Measurements from ENCODE around the gene UQCC3.
"Not testable (repeated sequence)": the region's sequence is repeated elsewhere in the genome, so short reads cannot be mapped to it uniquely, and the experiment has no call there.

The UQCC3 gene, protein sequence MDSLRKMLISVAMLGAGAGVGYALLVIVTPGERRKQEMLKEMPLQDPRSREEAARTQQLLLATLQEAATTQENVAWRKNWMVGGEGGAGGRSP

GRCh38 chr11:62671608-62672389 lies at the start of gene UQCC3, which contains the start of gene LBHD1:
Gene UQCC3 (plus strand): TSS chr11:62671673. CDS start chr11:62671746, 73 bp downstream.
Gene LBHD1 (minus strand): TSS chr11:62672267. CDS start chr11:62670031, 2,236 bp downstream.
- peak; percentile 85 for DNase-seq

GRCh38 chr11:62622476-62623089 lies 48.9 kb upstream of the UQCC3 start:
- no peak for DNase-seq

DNA sequence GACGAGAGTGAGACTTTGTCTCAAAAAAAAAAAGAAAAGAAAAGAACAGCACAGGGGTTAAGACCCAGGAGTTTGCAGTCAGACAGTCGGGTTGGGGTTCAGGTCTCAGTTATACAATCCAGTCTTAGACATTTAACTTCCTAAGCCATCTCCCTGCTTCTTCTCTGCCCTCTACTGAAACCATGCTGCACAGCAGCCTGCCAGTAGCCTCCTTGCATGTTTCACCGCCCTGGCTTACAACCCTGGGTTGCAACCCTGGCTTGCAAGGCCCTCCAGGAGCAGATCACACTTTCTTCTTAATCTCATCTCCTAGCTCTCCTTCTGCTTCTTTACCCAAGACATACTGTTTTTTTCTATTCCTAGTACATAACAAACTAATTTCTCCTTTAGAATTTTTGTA lies 43.8 kb upstream of the UQCC3 start:
- no peak for DNase-seq

GRCh38 chr11:62632492-62632891 lies 39.0 kb upstream of the UQCC3 start:
- DNase-seq, result no peak

GRCh38 chr11:62644220-62644619 lies 27.3 kb upstream of the UQCC3 start:
- DNase-seq, result no peak

DNA sequence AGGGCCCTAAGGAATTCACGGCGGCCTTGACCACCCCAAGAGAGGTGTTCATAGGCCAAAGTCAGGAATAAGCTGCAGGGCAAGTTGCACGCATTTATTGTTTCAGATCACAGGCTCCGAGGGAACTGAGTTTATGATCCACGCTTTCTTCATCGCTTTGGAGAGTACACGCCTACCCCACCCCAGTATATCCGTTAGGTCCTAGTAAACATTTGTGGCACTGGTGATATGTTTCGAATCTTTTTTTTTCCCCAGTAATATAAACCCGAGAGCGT lies 25.9 kb upstream of the UQCC3 start:
- DNase-seq, result no peak

DNA sequence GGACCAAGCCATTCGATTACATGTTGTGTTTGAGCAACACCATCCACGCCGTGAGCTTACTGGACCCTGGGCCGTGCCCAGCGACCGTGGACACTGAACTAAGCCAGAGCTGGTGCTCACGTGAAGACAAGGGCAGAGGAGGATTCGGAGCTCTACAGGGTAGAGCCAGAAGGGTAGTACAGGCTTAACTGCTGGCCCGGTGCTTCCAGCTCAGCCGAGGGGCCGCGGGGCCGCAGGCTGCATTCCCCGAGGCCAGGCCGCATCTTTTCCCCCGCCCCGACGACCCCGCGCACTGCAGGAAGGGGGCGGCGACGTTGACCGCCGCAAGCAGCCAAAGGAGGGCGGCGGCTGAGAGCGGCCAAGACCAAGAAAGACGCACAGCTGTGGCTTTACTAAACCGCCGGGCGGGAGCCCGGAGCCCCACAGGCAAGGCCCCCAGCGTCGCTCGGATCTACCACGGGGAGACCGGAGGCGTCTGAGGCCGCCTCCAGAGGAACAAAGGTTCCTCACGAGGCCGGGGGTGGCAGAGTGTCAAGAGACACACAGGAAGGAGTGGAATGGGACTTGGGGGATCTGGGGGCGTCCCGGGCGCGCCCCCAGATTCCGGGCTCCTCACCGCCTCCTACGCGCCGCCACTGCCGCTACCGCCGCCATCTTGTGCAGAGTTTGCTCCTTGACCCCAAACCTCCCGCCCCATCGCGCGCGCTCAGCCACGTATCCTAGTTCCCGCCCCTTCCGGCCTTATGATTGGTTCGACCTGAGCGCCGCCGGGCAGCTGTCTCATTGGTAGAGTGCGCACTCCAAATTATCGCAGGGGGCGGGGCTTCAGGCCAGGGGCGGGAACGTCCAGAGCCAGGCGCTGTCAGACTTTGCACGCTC lies 25.3 kb upstream of the UQCC3 start, which contains the start of gene GANAB:
GANAB (minus strand) TSS at position 668 of the 879 bp plus-strand sequence; CDS start at position 654, 14 bp downstream.
- peak; percentile 98 for DNase-seq

GRCh38 chr11:62646825-62647608 lies 24.5 kb upstream of the UQCC3 start:
- no peak for DNase-seq

- DNase-seq, result no peak
These were observed 23.9 kb upstream of the UQCC3 start for GRCh38 chr11:62647609-62648005.

- DNase-seq, result no peak
These were observed 23.1 kb upstream of the UQCC3 start for GRCh38 chr11:62648185-62648966.

DNA sequence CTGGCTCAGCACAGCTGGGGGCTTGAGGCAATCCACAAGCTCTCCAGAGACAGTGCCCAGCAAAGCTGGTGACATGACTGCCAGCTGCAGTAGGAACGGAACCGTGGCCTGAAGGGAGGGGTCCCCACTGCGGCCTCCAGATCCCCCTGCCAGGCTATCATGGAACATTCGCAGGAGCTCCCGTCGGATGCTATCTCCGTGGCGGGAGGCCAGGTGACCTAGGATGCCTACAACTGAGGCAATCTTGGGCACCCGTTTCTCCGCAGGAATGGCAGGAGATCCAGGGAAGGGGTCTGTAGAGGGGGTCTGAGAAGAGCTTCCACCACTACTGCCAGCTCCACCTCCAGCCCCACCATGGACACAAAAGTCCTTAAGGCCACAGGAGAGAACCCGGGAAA lies 22.5 kb upstream of the UQCC3 start:
- DNase-seq, result no peak

DNA sequence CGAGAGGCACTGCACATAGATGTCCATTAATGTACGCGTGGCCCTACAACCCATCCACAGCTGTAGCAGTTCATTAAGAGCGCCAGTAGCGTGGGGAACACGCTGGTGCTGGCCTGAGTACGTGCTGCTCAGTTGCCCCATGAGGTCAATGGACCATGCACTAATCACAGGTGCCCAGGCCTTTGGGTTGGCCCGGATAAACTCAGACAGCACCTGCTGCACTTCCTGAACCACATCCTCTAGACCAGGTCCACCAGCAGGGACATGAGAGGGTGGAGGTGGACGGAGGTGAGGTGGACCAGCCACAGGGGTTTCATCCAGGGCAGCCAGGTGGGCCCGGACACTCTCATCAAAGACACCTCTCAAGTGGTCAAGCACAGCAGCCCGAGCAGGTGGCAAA lies 22.0 kb upstream of the UQCC3 start:
- DNase-seq, result no peak

- DNase-seq, result not testable (repeated sequence)
These were observed 21.2 kb upstream of the UQCC3 start for GRCh38 chr11:62650283-62650682.

GRCh38 chr11:62652161-62653006 lies 19.1 kb upstream of the UQCC3 start:
- peak; percentile 86 for DNase-seq

- no peak for DNase-seq
These were observed 17.2 kb upstream of the UQCC3 start for GRCh38 chr11:62654297-62654696.

GRCh38 chr11:62656796-62657429 lies 14.6 kb upstream of the UQCC3 start:
- DNase-seq, result no peak

DNA sequence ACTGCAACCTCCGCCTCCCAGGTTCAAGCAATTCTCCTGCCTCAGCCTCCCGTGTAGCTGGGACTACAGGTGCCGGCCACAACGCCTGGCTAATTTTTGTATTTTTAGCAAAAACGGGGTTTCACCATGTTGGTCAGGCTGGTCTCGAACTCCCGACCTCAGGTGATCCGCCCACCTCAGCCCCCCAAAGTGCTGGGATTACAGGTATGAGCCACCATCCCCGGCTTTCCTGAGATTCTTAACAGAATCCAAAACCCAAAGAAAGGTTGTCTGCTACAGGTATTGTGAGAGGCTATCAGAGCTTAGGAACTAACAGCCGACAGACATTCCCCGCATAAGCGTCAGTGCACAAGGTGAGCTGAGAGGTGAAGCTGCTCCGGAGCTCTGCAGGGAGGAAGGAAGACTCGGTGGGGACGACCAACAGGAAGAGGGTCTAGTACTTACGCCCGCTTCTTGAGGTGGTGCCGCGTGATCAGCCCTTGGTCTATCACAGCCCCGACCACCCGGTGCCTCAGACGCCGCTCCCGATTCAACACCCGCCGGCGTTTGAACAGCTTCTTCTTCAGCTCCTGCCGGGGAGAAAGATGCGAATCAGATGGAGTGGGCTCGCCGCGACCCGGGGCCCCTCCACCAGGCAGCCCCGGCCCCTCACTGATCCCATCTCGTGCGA lies 6.9 kb upstream of the UQCC3 start:
- peak; percentile 48 for DNase-seq

GRCh38 chr11:62665075-62665598 lies 6.3 kb upstream of the UQCC3 start, which contains the start of the genes C11orf98 and CSKMT:
Gene C11orf98 (minus strand): TSS chr11:62665210. CDS start chr11:62665169, 41 bp downstream.
Gene CSKMT (plus strand): TSS chr11:62665312. CDS start chr11:62665880, 568 bp downstream.
- peak; percentile 96 for DNase-seq
